ENCODE results near the gene PEX5L. TPM values are rescaled to one million over a fixed set of nuclear protein-coding genes. Genes with fewer than 3 reads are reported as not detected.

PEX5L gene
- polyA plus RNA-seq, 2 of the 4 experiments (the other 2 are of a cell fraction), result 0.06 to 0.08 TPM

- TF ChIP-seq USF2 (IDR thresholded peaks at IDR 0.05) (no peak), JUNB (IDR thresholded peaks at IDR 0.05) (no peak), KDM5A (IDR thresholded peaks at IDR 0.05) (no peak)
Observed at GRCh38 chr3:179943117-179943880, 93.4 kb downstream of the PEX5L start (continued).

- ChIA-PET POLR2A (no interaction called here), CTCF (no interaction called here)
- peak; percentile 47 to 70; a peak in 5 of 6 replicates for ATAC-seq
- H3K4me2 ChIP-seq, result peak overlapping the region; percentile 82
- H3K4me3 ChIP-seq, result peak overlapping the region; percentile 38
- H3K27ac ChIP-seq, result 0 out of 6 replicates have a peak overlapping the region, but pooled peaks of 1 of the 2 experiments have one; percentile 8
- H3K4me1 ChIP-seq, result no peaks in the 10 kb centered on the region
- TF ChIP-seq EHMT2 (IDR thresholded peaks at IDR 0.05; ENCODE audit: low read depth) (no peak), HES2 (IDR thresholded peaks at IDR 0.05) (no peak), POLR2A (IDR thresholded peaks at IDR 0.05; ENCODE audit: low read length) (no peak), BHLHE40 (IDR thresholded peaks at IDR 0.05; ENCODE audit: low read depth, low read length) (no peak), HOXB13 (CRISPR knock-in tag; IDR thresholded peaks at IDR 0.05; ENCODE audit: low read depth) (no peak), CEBPB (IDR thresholded peaks at IDR 0.05) (no peak), E2F6 (IDR thresholded peaks at IDR 0.05; ENCODE audit: borderline replicate concordance, low read depth) (no peak), MAFK (IDR thresholded peaks at IDR 0.05; ENCODE audit: partially characterized antibody) (no peak), RAD21 (conservative IDR thresholded peaks at IDR 0.05 in 1 of 2, IDR thresholded peaks at IDR 0.05 in 1 of 2) (no peak), HOXB5 (CRISPR knock-in tag; IDR thresholded peaks at IDR 0.05) (no peak), ATOH8 (CRISPR knock-in tag; IDR thresholded peaks at IDR 0.05; ENCODE audit: low read depth) (no peak), RNF2 (IDR thresholded peaks at IDR 0.05; ENCODE audit: borderline replicate concordance, low read depth) (no peak), PBX3 (IDR thresholded peaks at IDR 0.05) (no peak), ELK1 (IDR thresholded peaks at IDR 0.05; ENCODE audit: low read depth, low read length) (no peak), PHF8 (IDR thresholded peaks at IDR 0.05; ENCODE audit: borderline replicate concordance, low read depth) (no peak), MAX (IDR thresholded peaks at IDR 0.05) (no peak)
- DNase-seq (ENCODE audit: low read depth in 1 of 2, low spot score in 1 of 2), result no peak
- no peaks in the 10 kb centered on the region for H3K9me3 ChIP-seq
- no peak for FAIRE-seq
- WGBS (ENCODE audit: missing lambda C conversion rate), result 70% methylated on average over 10 of the region's 11 CpGs
Observed at GRCh38 chr3:179942553-179943075, 94.1 kb downstream of the PEX5L start.

Measured in A549 (cell line).